HG02870 (cell line): ENCODE measurements around the gene CCDC106.
A peak's percentile ranks its signal among the peaks of the same experiment; 100 is the strongest.

Experiments used
- ATAC-seq: cut with Tn5 transposase; IDR thresholded peaks from one replicate; pipeline ENCODE4 v1.9.1; 2021; ENCODE audit warnings: mild to moderate bottlenecking, moderate library complexity; ENCODE audit not compliant: unreplicated experiment

Gene CCDC106

DNA sequence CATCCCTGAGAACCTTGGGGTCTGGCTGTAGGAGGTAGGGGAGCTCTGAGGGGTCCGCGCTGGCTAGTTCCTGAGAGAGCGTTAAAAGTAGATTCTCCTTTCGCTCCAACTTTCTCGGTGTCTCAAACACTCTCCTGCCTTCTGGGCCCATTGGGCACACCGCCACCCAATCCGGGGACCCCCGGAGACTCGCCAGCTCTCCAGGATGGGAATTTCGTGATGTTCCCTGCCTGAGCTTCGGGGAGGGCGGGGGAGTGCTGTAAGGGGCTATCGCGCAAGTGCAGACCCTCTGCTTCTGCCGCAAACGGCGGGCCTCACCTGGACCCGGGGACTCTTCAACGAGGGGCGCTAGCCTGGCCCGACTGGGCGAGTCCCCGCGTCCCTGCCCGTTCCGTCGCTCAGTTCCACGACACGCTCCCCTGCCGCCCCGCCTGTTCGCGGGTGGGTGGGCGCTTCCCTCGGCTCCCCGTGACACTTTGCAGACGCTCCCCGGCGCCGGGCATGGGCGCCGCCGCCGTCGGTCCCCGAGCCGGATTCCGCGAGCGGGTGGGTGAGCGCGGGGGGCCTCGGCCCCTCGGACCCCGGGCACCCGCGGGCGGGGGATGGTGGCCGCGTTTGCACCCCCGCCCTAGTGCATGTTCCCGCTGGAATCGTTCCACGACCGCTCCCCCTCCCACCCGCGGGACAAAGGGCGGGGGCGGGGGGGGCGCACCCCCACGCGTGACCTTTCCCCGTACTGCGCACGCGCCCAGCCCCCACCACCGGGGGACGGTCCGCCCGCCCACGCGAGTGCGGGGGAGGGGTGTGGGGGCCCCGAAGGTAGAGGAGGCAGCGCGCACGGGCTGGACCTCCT, at the start of gene CCDC106:
Gene CCDC106 (plus strand): TSS at position 481 of the 853 bp plus-strand sequence. CDS start 835 bp downstream, outside the sequence.
- no peak for ATAC-seq

DNA sequence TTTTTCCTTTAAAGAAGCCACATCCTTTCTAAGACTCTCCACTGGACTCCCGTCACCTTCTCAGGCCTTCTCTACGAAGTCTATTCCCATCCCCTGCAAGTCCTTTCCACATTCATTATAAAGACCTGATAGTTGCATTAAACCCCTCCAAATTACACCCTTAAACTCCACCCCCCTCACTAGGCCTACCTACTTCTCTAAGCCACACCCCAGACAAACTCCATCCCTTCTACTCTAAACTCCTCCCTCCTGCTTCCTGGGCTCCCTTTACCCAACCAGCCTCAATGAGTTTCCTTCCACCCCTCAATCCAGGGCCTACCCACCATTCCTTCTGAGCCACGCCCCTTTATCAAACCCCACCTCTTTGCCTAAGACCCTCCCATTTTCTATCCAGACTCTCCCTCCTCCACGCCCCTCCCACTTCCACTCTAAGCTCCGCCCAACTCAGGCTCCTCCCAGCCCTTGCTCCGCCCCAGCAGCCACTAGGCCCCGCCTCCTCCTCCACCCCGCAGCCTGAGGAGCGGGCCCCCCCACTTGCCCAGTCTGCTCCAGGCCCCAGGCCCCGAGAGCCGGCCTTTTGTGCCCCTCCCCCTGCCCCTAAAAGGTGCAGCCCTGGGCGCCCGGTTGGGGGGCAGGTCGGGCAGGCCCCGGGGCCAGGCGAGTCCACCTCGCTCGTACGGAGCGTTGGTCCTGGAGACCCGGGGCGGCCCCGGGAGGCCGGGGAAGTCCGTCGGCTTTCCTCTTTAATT, 49.1 kb upstream of the CCDC106 start:
- ATAC-seq = peak; percentile 49

DNA sequence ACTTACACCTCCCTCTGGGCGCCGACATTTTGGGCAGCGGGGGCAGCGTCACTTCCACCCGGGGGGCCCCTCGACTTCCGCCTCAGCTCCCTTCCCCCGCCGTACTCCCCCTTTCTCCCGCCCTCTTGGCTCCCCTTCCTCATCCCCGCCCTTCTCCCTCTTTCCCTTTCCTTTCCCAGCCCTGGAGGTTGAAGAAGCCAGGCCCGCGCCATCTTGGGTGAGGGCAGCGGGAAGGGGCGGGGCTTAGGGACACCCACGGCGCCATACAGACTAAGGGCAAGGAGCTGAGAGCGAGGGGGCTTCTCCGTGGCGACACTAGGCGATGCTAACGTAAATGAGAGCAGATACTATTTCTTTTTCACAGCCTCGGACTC, 48.6 kb upstream of the CCDC106 start, which contains the start of gene FIZ1:
Gene FIZ1 (minus strand): TSS at position 50 of the 374 bp plus-strand sequence. CDS start 1,652 bp downstream, outside the sequence.
- peak; percentile 52 for ATAC-seq

DNA sequence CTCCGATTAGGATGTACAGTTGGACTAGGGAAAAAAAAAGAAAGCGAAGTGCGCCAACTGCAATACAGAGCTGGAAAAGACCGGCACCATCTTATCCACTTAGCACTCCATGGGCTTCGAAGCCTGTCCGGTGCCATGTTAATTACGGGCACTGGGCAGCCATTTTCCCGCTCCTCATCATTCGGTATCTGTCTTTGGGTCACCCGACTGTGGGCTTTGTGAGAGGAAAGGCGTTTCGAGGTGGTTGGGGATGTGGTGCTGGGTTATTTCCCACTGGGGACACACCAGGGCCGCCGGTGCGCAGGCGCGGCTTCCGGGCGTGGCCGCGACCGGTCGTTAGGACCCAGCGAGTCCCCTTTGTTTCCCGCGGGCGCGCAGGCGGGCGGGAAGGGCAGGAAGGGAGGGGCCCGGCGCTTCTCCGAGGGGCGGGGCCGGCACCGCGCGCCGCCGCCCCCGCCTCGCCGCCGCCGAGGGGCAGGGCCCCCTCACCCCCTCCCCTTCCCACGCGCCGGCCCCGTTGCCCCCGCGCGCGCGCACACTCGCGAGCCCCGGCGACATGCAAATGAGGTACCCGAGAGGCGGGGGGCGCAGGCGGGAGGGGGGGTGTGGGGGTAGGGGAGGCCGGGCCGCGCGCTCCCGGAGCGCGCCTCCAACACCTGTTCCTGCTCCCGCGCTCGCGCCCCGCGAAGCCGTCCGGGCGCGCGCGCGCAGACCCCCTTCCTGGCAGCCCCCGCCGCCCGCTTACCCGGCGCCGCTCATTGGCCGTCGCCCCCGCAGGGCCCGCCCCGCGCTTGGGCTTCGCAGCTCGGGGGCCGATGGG, 48.0 kb upstream of the CCDC106 start, which contains the start of gene ZNF524:
Gene ZNF524 (plus strand): TSS at position 447 of the 820 bp plus-strand sequence. CDS start 1,825 bp downstream, outside the sequence.
- peak; percentile 32 for ATAC-seq

DNA sequence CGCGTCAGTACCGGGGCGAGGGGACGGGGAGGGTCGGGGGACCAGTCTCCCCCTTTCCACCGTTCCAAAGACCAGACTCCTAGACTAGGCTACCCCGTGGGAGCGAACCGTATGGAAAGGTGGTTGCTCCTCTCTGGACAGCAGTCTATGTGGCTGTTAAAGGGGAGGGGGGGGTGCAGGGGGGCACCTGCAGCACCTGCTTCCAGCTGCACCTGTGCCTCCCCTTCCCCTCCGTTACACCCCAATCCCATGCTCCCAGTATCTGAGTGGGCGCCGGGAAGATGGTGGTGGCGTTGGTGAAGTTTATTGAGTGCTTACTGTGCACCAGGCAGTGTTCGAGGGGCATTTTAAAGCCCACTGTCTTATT, 47.4 kb upstream of the CCDC106 start:
- ATAC-seq = no peak

DNA sequence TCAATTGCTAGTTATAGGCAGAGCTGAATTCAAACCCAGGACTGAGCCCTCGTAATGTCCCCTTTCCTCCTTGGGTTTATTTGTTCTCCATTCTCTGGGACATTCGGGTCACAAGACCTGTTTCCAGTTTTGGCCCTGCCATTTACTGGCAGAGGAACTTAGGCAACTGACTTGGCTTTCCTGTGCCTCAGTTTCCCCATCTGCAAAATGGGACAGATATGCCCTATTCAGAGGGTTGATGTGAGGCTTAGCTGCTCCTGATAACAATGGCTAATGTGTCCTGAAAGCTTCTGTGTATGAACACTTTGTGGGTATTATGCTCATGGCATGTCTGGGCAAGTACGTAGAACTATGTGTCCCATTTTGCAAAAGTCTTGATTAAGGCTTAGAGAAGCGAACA, 46.9 kb upstream of the CCDC106 start:
- no peak for ATAC-seq

DNA sequence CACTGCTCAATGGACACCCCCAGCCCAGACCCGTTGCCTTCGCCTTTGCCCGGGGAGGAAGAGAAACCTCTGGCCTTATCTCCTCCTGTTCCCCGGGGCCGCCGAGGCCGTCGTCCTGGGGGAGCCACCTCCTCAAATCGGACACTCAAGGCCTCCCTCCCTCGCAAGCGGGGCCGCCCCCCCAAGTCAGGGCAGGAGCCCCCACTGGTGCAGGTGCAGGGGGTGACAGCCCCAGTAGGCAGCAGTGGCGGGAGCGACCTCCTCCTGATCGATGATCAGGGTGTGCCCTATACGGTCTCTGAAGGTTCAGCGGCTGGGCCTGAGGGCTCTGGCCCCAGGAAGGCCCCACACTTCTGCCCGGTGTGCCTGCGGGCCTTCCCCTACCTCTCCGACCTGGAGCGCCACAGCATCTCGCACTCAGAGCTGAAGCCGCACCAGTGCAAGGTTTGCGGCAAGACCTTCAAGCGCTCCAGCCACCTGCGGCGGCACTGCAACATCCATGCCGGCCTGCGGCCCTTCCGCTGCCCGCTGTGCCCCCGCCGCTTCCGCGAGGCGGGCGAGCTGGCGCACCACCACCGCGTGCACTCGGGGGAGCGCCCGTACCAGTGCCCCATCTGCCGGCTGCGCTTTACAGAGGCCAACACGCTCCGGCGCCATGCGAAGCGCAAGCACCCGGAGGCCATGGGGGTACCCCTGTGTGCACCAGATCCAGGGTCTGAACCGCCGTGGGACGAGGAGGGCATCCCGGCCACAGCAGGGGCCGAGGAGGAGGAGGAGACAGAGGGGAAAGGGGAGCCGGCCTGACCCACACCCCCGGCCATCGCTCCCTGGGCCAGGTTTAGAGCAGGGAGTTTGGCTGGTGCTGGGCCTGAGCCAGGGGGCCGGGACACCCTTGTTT, 45.7 kb upstream of the CCDC106 start:
- ATAC-seq = no peak

DNA sequence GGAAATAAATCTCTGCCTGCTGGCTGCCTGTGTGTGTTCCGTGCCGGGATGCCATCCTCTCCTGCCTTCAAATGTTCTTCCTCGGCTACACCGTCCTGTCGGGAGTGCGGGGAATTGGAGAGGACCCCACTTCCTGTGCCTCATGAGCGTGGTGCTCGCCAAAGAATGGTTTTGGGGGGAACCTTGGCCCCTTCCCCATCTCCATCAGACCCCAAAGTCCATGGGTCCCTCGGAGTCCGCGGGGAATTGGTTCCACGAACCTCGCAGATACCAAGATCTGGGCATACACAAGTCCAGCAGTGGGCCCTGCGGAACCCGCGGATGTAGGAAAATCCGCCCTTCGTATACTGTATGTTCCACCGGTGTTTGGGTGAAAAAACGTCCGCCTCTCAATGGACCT, 44.9 kb upstream of the CCDC106 start:
- no peak for ATAC-seq

DNA sequence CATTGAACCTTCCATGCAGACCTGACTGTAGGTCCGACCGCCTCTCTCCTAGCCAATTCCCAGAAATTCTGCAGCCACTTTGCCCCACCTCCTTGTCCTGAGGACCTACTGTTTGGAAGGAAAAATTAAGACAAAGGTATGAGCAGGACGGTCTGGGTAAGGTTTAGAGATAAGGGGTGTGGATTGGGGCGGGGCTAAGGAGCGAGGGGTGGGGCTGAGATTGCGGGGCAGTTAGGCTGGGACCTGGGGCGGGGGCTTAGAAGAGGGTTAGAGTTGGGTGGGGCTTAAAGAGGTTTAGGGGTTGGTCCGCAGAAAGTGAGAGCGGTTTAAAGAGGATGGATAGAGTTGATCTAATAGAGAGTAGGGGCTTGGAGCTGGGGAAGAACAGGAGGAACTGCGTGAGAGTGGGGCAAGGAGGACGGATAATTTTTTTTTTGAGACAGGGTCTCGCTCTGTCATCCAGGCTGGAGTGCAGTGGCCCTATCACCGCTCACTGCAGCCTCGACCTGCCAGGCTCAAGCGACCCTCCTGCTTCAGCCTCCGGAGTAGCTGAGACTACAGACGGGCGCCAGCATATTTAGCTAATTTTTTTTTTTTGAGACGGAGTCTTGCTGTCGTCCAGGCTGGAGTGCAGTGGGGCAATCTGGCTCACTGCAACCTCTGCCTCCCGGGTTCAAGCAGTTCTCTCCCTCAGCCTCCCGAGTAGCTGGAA, 44.3 kb upstream of the CCDC106 start:
- ATAC-seq = no peak

DNA sequence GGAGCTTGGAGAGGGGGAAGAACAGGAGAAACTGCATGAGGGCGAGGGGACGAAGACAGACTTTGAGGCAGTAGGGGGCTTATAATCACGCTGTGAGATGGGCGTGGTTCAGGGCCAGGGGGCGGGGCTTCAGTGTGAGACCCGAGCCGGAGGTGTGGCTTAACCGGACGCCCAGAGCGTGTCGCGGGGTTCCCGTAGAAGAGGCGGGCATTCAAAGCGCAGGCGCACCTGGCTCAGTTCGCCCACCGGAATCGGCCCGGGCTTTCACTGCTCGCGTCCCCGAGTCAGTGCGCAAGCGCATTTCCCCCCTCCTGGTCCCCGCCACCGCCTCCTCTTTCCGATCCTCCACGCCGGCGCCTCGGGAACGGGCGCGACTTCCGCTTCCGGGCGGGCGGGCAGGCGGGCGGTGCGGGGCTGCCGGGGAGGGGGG, 42.8 kb upstream of the CCDC106 start:
- ATAC-seq = peak; percentile 75

DNA sequence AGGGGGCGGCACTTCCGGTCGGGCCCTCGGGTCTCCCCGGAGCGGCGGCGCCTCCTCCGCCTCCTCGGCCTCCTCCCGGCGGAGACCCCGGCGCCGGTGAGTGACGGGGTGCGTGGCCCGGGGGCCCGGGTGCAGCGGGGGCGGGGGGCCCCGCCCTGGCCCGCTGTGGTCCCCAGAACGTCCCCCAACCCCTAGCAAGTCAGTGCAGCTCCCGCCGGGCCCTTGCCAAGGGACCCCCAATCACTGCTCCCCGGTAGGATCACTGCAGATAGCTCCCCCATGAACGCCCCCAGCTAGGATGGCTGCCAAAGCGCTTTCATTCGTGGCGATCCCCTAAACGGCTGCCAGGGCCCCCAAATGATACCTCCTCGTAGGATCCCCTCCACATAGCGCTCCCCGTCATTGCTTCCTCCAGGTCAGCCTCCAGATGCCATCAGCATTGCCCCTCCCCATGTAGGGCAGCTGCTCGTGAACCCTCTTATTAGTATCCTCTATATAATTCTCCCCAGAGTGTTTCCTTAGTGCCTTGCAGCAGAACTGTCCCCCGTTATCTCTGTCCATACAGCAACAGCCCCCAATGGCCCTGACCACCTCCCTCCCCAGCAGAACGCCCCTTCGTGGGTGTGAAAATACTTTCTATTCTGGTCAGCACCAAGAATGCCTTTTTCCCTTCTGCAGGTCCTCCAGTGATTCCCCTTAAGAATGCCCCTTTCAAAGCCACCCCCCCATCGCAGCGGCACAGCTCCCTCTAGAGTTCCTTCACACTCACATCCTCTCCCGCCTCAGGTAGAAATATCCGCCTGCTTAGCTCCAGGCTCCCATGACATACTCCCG, 42.2 kb upstream of the CCDC106 start, which contains the start of gene ZNF865:
Gene ZNF865 (plus strand): TSS at position 11 of the 834 bp plus-strand sequence. CDS start 7,972 bp downstream, outside the sequence.
- no peak for ATAC-seq

DNA sequence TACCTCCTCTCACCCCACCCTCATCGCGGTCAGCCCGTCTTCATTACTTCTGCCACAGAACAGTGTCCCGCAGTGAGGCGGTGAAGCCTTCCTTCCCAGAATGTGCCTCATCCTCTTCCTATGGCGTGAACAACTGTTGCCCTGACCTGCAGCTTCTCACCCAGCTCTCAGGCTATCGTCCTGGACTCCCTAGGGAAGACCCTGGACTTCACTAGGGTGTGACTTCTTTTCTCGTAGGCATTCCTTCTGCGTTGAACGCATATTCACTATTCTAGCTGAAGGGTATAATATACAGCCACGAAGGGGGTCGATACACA, 41.6 kb upstream of the CCDC106 start:
- ATAC-seq = no peak

DNA sequence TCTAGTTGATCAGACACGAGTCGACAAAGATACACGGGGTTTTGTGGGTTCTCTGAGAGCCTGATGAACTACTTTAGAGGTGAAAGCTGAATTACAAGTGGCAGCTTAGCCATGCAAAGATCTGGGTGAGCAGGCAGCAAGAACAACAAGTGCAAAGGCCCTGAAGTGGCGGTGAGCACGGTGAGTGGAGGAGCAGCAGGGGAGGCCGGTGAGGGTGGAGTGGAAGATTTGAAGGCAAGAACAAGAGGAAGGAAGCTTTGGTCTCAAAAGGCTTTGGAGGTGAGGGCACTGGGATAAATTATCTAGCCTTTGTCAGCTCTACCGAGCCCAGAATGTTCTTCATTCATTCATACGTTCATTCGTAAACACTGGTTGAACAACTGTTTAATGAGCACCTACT, 41.2 kb upstream of the CCDC106 start:
- no peak for ATAC-seq

DNA sequence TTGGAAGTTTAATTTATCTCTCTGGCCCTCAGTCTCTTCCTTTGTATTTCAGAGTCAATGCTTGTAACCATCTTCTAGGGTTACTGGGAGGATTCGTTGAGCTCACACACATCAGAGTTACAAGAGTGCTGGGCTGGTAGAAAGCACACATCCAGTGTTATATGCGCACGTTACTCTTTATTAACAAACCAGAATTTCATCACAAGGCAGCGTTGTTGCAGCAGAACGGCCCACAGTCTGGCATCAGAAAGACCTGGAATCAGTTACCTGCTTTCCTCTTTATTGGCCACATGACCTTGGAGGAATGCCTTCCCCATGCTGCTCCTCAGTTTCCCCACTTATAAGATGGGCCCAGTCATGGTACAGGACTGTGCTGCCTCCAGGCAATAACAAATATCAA, 38.7 kb upstream of the CCDC106 start:
- no peak for ATAC-seq

DNA sequence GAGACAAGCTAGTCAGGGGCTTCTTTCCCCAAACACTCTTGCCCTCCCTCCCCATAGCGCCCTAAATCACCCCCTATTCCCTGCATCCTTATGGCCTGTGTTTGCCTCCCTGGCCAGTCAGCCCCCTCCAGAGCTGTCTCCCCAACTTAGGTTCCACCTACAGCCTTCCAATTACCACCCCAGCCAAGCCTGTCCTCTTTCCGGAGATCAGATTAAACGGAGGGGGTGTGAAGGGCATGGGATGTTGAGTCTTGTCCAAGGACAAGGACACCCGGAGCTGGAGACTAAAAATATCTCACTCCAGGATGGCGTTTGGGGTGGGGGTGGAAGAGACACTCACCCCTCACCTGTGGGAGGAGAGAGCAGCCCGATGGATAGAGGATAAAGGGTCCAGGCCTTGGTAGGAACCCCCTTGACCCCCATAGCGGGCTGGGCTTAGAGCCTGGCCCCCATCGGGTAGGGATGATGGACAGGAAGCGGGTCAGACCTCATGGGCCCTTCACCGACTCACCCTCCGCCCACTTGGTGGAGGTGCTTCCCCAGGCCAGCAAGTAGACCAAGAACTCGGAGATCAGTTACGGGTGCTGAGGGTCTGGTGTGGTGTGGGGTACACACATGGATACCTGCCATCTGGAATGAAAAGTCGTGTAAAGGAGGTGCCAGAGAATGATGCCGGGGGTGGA, 36.6 kb upstream of the CCDC106 start:
- ATAC-seq = no peak

DNA sequence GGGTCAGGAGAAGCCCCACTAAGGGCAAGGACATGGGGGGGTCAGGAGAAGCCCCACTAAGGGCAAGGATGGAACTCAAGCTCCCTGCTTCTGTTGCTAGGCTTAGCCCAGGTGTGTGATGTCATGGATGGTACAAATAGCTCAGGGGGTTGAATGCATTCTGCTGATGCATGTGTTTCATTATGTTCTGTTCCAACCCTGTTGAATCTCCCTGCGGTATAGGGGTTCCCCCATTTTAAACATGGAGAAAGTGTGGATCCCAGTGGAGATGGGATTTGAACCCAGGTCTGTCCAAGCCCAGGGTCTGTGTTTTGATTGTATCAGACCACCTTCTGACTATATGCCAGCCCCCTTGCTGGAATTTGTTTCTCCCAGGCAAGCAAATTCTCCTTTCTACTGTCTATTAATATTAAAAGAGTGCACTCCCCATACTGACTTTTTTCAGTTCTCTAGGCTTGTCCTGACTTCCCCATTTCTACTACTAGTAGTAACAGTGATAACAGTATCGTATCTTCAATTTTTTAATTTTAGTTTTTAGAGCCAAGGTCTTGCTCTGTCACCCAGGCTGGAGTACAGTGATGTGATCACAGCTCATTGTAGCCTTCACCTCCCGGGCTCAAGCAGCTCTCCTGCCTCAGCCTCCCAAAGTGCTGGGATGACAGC, 35.9 kb upstream of the CCDC106 start:
- ATAC-seq = no peak

DNA sequence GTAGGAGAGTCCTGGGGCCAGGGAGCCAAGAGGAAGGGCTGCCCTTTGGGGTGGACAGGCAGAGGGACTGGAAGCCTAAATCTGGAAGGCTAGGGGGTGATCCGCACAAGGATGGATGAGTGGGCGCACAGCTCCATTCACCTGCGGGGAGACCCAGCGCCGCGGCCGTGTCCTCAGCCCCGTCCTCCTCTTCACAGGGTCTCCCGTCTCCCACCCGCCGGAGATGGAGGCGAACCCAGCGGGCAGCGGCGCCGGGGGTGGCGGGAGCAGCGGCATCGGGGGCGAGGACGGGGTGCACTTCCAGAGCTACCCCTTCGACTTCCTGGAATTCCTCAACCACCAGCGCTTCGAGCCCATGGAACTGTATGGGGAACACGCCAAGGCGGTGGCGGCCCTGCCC, 34.6 kb upstream of the CCDC106 start:
- no peak for ATAC-seq
